HG03159 (cell line): ENCODE results near the gene RRN3.
"Not testable (repeated sequence)": the region's sequence is repeated elsewhere in the genome, so short reads cannot be mapped to it uniquely, and the experiment has no call there.

Source experiments
- ATAC-seq: cut with Tn5 transposase; IDR thresholded peaks from one replicate; pipeline ENCODE4 v1.9.1; 2021; ENCODE audit warnings: mild to moderate bottlenecking, moderate library complexity; ENCODE audit not compliant: unreplicated experiment

The RRN3 gene

DNA sequence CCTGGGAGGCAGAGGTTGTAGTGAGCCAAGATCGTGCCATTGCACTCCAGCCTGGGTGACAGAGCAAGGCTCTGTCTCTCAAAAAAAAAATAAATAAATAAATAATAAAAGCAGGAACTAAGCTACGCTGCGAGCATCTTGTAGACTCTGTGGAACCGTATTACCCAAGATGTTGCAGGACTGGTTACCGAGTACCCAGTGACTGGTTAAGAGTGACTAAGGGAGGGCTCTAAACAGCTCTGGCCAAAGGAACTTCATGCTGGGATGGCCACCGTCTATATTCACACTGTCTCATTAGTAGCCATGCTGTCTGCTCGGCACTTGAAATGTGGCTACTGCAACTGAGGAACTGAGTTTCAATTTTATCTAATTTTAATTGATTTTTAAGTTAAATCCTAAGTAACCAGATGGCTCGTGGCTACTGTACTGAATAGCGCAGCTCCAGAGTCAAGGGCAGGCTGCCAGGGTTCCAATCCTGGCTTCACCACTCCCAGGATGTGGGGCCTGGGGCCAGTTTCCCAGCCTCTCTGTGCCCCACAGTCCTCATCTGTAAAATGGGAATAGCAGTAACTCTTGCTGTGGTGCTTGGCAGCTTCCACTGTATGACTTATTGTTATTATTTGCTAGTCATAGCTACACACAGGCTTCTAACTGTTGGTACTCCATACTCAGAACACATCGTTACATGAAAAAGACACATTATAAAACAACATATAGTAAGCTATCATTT is 41.2 kb downstream of the RRN3 start:
- ATAC-seq, result no peak

DNA sequence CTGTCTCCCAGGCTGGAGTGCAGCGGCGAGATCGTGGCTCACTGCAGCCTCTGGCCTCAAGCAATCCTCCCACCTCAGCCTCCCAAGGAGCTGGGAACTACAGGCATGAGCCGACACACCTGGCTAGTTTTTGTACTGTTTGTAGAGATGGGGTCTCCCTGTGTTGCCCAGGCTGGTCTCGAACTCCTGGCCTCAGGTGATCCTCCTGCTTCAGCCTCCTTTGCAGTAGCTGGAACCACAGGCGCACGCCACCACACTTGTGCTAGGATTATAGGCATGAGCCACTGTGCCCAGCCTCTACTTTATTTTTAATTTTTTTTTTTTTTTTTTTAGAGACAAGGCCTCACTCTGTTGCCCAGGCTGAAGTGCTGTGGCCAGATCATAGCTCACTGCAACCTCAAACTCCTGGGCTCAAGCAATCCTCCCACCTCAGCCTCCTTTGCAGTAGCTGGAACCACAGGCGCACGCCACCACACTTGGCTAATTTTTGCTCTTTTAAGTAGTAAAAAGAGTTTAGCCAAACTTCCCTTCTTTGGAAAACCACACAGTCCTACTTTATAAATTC is 42.6 kb downstream of the RRN3 start:
- no peak for ATAC-seq

DNA sequence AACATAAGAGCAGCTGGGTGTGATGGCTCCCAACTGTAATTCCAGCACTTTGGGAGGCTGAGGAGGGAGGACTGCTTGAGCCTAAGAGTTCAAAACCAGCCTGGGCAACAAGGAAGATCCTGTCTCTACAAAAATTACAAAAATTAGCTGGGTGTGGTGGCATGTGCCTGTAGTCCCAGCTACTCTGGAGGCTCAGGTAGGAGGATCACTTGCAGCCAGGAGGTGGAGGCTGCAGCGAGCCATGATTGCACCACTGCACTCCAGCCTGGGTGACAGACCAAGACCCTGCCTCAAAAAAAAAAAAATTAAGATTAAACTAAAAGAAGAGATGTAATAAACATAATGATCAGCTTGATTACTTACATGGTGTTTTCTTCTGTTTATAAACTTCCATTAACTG is 43.6 kb downstream of the RRN3 start:
- not testable (repeated sequence) for ATAC-seq

DNA sequence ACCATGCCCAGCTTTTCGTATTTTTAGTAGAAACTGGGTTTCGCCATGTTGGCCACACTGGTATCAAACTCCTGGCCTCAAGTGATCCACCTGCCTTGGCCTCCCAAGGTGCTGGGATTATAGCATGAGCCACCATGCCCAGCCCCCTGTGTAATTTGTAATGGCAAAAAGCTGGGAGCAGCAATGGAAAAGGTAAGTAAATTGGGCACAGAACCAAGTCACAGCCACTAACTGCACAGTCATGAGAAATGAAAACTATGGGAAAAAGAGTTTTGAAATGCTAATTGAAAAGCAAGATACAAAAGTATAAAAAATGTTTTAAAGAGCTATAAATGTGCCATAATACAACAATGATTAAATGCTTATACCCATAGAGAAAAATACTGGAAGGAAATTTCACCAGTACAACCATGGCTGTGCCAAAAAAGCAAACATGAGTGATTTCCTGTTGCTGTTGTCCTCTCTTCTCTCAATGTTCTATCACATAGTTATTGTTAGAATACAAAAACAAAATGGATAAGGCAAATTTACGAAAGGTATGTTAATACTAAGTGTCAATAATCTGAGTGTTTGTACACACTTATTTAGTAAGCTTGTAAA is 44.4 kb downstream of the RRN3 start:
- no peak for ATAC-seq

DNA sequence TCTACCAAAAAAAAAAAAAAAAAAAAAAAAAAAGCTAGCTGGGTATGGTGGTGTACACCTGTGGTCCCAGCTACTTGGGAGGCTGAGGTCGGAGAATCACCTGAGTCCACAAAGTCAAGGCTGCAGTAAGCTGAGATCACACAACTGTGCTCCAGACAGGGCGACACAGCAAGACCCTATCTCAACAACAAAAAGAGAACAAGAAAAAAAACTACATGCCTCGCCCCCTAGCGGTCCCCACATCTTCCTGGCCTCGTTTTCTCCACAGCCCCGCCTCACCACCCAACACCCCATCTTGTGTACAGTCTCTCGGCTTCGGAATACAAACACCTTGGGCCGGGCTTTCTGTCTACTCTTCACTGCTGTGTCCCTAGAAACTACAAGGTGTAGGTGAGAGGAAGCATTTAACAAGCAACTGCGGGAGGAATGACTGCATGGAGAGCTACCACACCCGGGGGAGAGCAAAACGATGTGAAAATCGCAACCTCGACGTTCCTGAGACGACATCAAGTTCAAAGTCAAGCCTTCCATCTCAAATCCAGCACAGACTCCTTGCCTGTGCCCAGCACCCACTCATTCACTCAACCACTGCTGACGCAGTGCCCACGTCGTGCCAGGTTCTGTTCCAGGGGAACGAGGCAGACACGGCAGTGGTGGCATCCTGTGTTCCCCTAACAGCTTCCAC is 47.2 kb downstream of the RRN3 start:
- no peak for ATAC-seq

DNA sequence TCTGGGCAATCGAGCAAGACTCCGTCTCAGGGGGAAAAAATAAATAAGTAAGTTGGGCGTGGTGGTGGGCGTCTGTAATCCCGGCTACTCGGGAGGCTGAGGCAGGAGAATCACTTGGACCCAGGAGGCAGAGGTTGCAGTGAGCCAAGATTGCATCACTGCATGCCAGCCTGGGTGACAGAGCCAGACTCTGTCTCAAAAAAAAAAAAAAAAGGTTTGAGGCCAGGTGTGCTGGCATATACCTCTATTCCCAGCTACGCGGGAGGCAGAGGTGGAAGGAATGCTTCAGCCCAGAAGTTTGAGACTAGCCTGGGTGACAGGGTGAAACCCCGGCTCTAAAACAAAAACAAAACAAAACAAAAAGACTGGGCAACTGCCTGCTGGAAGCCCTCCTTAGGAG is 48.8 kb downstream of the RRN3 start:
- ATAC-seq, result not testable (repeated sequence)

DNA sequence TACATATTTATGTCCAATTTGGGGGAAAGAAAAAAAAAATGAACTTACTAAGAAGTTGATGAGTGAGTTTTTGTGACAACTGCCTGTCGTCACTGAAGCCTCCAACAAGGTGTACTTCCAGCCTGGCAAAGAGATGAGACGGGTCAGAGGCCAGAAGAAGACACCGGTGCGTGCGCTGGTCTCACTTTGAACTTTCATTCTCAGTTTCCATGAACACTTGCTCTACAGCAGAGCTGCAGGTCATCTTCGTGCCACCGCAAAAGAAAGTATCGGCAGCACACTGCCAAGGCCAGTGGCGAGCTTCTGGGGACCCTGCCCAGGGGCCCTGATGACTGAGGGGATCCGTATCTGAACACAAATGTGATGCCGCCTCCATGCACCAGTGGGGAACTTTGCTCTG is 49.8 kb downstream of the RRN3 start:
- no peak for ATAC-seq

DNA sequence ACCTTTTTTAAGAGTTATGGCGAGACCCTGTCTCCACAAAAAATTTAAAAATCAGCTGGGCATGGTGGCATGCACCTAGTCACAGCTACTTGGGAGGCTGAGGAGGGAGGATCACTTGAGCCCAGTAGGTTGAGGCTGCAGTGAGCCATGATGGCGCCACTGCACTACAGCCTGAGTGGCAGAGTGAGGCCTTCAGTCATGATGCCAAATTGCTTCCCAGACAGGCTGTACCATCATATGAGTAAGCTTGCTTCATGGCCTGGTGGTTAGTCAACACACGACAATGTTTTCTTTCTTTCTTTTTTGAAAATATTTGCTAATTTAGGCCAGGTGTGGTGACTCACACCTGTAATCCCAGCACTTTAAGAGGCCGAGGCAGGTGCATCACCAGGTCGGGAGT is 50.7 kb downstream of the RRN3 start:
- no peak for ATAC-seq

DNA sequence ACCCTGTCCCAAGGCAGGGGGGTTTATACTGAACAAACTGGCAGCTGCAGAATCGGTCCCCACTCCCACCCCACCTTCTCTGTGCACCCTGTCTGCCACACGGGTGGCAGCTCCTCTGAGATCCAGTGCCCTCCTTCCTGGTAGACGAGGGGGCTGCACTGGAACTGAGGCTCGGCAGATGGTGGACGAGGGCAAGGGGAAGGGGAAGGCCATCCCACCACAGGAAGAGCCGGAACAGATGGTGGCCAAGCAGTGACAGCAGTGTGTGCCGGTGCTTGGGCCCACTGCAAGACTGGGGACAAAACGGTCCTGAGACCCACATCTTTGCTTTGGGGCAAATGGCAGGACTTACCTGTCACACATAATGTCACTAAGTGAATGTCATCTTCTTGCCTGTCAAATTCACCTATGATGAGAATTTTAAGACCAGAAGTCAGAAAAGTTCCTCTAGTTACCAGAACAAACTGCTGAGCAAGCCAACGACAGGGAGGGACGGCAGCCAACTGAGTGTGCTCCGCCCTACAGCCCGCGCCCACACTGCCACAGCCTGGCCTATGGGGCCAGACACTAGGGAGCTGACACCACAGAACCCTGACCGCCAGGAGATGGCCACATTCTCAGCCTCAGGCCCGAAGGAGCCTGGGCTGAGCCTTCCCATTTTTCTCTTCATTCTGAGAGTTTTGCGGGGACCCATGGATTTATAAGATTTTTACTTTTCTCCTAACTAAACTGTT is 52.6 kb downstream of the RRN3 start:
- no peak for ATAC-seq

DNA sequence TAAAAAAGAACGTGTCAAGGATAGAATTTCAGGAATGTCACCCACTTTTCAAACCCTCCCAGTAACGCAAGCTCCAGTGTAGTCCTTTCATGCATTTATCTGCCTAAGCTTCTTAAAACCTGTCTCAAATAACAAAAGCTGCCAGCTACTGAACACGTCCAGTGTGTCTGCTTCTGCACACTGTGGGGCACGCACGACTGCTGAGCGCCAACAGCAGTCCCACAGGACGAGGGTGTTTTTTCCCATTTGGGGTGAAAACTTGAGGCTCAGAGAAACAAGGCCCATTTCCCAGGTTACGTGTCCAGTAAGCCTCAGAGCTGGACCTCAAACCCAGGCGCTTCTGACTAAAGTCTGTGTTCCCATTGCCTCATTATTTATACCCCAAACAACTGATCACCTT is 55.4 kb downstream of the RRN3 start:
- ATAC-seq, result no peak

DNA sequence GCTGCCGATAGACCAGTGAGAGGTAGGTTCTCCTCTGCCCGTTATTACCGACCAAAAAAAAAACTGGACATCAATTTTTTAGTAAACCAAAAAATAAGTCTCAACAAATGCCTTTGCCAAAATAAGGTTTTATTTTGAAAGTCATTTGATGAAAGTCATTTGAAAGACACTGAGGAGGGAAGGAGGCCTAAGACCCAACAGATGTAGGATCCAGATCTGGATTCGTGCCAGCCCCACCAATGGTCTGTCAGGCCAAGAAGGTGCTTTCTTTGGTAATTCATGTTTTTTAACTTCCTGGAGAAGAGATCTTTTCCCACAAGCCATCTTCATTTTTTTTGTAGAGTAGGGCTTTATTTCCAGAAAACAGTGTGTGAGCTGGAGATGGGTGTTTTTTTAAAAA is 56.3 kb downstream of the RRN3 start:
- ATAC-seq, result no peak

DNA sequence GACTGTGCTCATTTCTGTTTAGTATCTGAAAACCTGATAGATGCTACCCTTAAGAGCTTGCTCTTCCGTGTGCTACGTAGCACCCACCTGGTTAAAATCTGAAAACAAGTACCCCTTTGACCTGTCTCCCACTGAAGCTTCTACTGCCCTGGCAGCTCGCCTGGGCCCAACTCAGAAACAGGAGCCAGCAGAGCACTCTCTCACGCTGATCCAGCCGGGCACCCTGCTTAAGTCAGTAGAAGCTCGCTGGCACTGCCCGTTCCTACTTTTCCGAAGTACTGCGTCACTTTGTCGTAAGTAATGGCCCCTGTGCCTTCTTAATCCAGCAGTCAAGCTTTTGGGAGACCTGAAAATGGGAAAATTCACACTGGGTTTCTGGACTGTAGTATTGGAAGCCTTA is 57.1 kb downstream of the RRN3 start:
- no peak for ATAC-seq

DNA sequence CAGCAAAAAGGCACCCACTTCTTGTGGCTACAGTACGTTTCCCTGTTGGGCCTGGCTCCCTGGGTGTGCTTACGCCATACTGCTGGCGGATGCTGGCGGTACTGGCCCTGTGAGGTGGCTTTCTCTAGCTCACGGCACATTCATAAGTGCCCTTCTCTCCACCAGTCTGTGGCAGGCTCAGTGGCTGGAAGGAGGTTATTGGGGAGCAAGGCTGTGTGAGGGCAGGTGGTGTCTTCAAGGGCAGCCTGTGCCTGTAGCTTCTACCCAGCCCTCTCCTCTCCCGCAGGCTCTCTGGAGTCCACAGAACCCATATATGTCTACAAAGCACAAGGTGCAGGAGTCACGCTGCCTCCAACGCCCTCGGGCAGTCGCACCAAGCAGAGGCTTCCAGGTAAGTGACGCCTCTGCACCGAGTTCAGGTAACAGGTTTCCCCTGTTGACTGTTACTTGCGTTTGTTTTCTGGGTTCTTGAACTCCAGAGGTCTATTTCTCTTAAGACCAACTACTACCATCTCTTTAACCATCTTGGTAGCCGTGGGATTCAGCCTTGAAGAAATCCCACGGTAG is 58.8 kb downstream of the RRN3 start:
- ATAC-seq, result no peak

DNA sequence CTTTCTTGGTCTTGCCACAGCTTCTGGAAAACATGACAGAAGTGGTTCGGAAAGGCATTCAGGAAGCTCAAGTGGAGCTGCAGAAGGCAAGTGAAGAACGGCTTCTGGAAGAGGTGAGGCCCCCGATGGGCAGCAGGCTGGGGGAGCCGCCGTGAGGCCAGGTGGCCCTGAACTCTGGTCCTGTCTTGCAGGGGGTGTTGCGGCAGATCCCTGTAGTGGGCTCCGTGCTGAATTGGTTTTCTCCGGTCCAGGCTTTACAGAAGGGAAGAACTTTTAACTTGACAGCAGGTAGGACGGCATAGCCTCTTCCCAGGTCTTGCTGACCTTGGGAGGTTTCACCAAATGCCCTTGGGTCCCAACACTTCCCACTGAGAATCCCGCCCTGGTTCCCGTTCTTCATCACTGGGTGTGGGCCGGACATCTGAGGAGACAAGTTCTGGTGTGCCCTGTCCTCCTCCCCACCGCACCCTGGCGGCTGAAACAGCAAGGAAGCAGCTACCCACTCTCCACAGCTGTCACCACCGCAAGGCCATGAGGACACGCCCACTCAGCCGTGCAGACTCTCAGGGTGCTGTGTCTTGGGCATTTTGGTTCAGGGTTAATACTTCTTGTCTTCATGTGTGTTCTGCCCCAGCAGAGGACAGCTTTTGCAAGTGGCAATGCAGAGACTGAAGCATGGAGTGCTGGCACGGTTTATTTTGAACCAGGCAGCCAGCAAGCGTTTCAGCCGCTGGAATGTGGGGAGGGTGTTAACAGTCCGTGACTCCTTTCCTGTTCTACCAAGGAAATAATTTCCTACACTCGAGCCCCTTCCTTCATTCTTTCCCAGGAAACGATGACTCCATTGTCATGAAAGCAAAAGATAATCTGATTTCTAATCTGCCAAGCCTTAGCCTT is 59.6 kb downstream of the RRN3 start:
- ATAC-seq, result no peak

DNA sequence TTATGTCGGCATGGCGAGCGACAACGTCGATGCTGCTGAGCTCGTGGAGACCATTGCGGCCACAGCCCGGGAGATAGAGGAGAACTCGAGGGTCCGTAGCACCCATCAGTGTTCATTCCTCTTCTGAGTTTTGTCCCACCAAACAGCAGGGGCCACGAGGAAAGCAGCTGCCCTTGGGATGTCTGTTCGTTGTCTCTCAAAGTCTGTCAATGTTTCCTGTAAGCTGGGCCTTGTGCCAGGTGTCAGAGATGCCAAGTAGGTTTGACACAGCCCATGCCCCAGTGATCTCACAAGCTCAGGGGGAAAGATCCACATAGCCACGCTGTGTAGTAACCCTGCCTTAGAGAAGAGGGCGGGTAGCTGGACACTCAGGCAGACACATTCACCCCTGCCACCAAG is 60.8 kb downstream of the RRN3 start:
- ATAC-seq, result no peak

DNA sequence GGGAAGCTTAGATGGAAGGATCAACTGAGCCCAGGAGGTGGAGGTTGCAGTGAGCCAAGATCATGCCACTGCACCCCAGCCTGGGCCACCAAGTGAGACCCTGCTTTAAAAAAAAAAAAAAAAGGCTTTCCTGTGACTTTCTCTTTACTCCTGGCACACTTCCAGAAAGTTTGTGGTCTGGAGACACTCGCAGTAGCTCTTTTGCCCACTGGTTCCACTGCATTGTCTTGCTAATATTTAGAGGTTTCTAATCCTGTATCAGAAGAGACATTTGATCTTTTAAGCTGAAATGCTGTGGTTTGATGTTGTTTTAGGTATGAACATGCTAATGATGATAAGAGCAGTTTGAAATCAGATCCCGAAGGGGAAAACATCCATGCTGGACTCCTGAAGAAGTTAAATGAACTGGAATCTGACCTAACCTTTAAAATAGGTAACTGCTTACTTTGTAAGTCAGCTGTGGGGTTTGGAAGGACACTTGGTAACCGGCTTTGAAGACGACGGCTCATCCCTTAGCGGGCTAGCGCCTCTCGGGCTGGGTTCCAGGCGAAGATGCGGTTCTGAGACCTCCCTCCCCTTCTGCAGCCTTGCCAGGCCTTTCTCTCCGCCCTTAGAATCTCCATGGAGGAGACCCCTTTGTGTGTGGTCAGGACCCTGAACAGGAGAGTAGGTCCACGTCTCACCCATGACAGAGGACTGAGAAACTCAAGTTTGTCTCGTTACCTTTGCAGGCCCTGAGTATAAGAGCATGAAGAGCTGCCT is 61.3 kb downstream of the RRN3 start:
- ATAC-seq, result no peak

DNA sequence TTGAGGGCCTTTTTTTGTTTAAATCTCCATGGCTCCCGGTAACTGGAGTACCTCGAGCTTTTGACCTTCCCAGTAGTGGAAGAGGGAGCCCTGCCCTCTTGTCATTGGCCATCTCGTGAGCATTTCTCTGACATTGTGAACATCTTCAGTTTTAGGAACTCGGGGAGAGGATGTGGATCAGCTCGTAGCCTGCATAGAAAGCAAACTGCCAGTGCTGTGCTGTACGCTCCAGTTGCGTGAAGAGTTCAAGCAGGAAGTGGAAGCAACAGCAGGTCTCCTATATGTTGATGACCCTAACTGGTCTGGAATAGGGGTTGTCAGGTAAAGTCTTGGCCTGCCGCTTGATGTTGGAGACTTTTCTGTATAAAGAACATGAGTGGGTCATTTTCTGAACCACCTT is 62.5 kb downstream of the RRN3 start:
- ATAC-seq, result no peak

DNA sequence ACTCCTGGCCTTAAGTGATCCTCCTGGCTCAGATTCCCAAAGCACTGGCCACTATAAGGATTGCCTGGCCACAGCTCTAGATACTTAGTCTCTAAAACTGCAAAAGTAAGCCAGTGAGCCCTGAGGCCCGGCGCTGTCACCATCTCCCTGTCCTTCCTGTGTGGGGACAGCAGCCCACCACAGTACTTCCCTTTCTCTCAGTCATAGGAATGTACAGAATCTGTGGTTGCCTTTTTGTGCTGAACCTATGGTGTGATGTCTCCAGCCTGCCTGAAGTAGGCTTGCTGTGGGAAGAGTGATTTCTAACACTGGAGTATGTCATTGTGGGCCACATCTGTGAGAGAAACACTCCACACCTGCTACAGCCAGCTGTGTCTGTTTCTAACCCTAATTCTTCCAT is 62.9 kb downstream of the RRN3 start:
- ATAC-seq, result no peak

DNA sequence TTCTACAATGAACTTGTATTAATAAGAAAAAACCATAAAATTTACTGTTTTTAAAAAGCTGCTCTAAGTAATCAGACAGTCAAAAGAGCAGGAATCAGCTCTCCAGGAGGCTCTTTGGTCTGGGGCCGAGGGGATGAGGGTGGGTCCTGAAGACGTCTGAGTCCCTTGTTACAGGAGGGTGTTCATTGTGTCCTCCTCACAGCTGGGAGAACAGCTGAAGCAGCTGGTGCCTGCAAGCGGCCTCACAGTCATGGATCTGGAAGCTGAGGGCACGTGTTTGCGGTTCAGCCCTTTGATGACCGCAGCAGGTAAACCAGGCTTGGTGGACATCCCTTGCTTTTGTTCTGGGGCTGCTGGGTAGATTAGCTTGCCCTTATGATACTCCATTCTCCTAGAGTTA is 64.3 kb downstream of the RRN3 start:
- ATAC-seq, result not testable (repeated sequence)
